Neural progenitor cell (in vitro differentiated cells): ENCODE data around the gene TES. TPM values are rescaled to one million over a fixed set of nuclear protein-coding genes. Genes with fewer than 3 reads are reported as not detected.

Experiments used
- DNase-seq: peaks from one replicate; pipeline ENCODE4 v3.0.0-alpha.2; 2016; ENCODE audit warnings: low spot score
- H2AFZ ChIP-seq: fragments of 200-600 bp; sonication (generic); replicated peaks from 2 replicates; pipeline ENCODE4 v1.6.1; 2016; ENCODE audit warnings: antibody characterized with exemption
- H3F3A ChIP-seq: fragments of 200-600 bp; sonication (generic); 2 replicates; pipeline ENCODE4 v1.6.1; 2016; ENCODE audit warnings: antibody characterized with exemption, low read depth
- H3K27ac ChIP-seq: fragments of 200-600 bp; sonication (generic); 2 replicates; pipeline ENCODE4 v1.5.1; 2016; ENCODE audit warnings: mild to moderate bottlenecking
- H3K27me3 ChIP-seq: fragments of 200-600 bp; sonication (generic); 2 replicates; pipeline ENCODE4 v1.6.1; 2016; ENCODE audit warnings: mild to moderate bottlenecking, moderate library complexity
- H3K36me3 ChIP-seq: fragments of 200-600 bp; sonication (generic); 2 replicates; pipeline ENCODE4 v1.5.1; 2016
- H3K4me1 ChIP-seq: fragments of 200-600 bp; sonication (generic); 2 replicates; pipeline ENCODE4 v1.6.1; 2016; ENCODE audit warnings: mixed run types
- H3K4me2 ChIP-seq: fragments of 200-600 bp; sonication (generic); 2 replicates; pipeline ENCODE4 v1.6.1; 2016
- H3K4me3 ChIP-seq: fragments of 200-600 bp; sonication (generic); 2 replicates; pipeline ENCODE4 v1.5.1; 2016
- H3K79me2 ChIP-seq: fragments of 200-600 bp; sonication (generic); 2 replicates; pipeline ENCODE4 v1.6.1; 2016; ENCODE audit warnings: low read depth
- H3K9ac ChIP-seq: fragments of 200-600 bp; sonication (generic); 2 replicates; pipeline ENCODE4 v1.6.1; 2016
- H3K9me3 ChIP-seq: fragments of 200-600 bp; sonication (generic); 2 replicates; pipeline ENCODE4 v1.5.1; 2016; ENCODE audit warnings: low read depth
- H4K20me1 ChIP-seq: fragments of 200-600 bp; sonication (generic); 2 replicates; pipeline ENCODE4 v1.6.1; 2016; ENCODE audit warnings: low read depth
- H3K27ac Mint-ChIP-seq: 3 replicates; pipeline ENCODE4 v1.8.0; 2021; ENCODE audit warnings: mixed read lengths
- H3K27me3 Mint-ChIP-seq: 2 replicates; pipeline ENCODE4 v1.8.0; 2022; ENCODE audit warnings: low read depth, mild to moderate bottlenecking, inconsistent platforms, moderate library complexity, mixed read lengths; ENCODE audit not compliant: insufficient read depth
- H3K36me3 Mint-ChIP-seq: 3 replicates; pipeline ENCODE4 v1.8.0; 2021; ENCODE audit warnings: mixed read lengths
- H3K4me1 Mint-ChIP-seq: 3 replicates; pipeline ENCODE4 v1.8.0; 2021; ENCODE audit warnings: mixed read lengths
- H3K4me3 Mint-ChIP-seq: 3 replicates; pipeline ENCODE4 v1.8.0; 2021; ENCODE audit warnings: mild to moderate bottlenecking, moderate library complexity, mixed read lengths
- H3K9me3 Mint-ChIP-seq: 3 replicates; pipeline ENCODE4 v1.8.0; 2020; ENCODE audit warnings: mixed read lengths
- CTCF ChIP-seq: fragments of 200-600 bp; sonication (generic); IDR thresholded peaks from 2 replicates; pipeline ENCODE4 v1.5.1; 2017; ENCODE audit warnings: antibody characterized with exemption, mild to moderate bottlenecking
- EZH2 ChIP-seq: fragments of 200-600 bp; sonication (generic); IDR thresholded peaks from 2 replicates; pipeline ENCODE4 v1.6.1; 2017; ENCODE audit warnings: antibody characterized with exemption, mild to moderate bottlenecking, moderate library complexity
- EZH2phosphoT487 ChIP-seq: fragments of 200-600 bp; sonication (generic); IDR thresholded peaks from 2 replicates; pipeline ENCODE4 v1.6.1; 2017; ENCODE audit warnings: antibody characterized with exemption
- total RNA-seq: library from RNA; depleted of rRNA; stranded (reverse); fragments of >200 nt; gene quantifications from 2 replicates; pipeline ENCODE4 v1.2.3, GENCODE V29; 2015; ENCODE audit warnings: low replicate concordance

TES gene
- 5.9 and 10.6 TPM in 2 replicates for total RNA-seq

- DNase-seq: peak; percentile 83
- H3K36me3 Mint-ChIP-seq: no peaks in the 10 kb centered on the region
- H3K36me3 ChIP-seq: no peaks in the 10 kb centered on the region
- H3K4me1 ChIP-seq: peaks cover 6% of the 10 kb centered on the region
- no peaks in the 10 kb centered on the region for H3K79me2 ChIP-seq
- no peak within 1 kb of the TSS for H3K9ac ChIP-seq
- TF ChIP-seq CTCF (peak; percentile 13), EZH2phosphoT487 (no peak), EZH2 (no peak)
- H3K27me3 Mint-ChIP-seq: peaks cover 6% of the 10 kb centered on the region
- no peaks in the 10 kb centered on the region for H3K9me3 Mint-ChIP-seq
- peaks cover 14% of the 10 kb centered on the region for H3K4me1 Mint-ChIP-seq
- peak within 1 kb of the TSS; percentile 73 for H3K4me3 ChIP-seq
- H2AFZ ChIP-seq: peak within 1 kb of the TSS; percentile 99
- H3K27me3 ChIP-seq: peaks cover 49% of the 10 kb centered on the region
- peaks cover 25% of the 10 kb centered on the region for H3F3A ChIP-seq
- H3K9me3 ChIP-seq: no peaks in the 10 kb centered on the region
- H4K20me1 ChIP-seq: no peaks in the 10 kb centered on the region
- H3K27ac ChIP-seq: no peak within 1 kb of the TSS
- peak within 1 kb of the TSS; percentile 22 for H3K27ac Mint-ChIP-seq
- peak within 1 kb of the TSS; percentile 93 for H3K4me3 Mint-ChIP-seq
- peak within 1 kb of the TSS; percentile 84 for H3K4me2 ChIP-seq
These were observed at the start of gene TES for GRCh38 chr7:116210345-116211005. Gene TES, plus strand, starts transcription at chr7:116210539. Its CDS starts 169 bp downstream, at chr7:116210708.

- H3K9ac ChIP-seq: no peak overlapping the region
- peaks cover 18% of the 10 kb centered on the region for H3K4me1 Mint-ChIP-seq
- no peaks in the 10 kb centered on the region for H4K20me1 ChIP-seq
- no peaks in the 10 kb centered on the region for H3K79me2 ChIP-seq
- no peak overlapping the region for H3K27ac ChIP-seq
- peaks cover 9% of the 10 kb centered on the region for H3K4me1 ChIP-seq
- H3K4me3 Mint-ChIP-seq: no peak overlapping the region
- no peaks in the 10 kb centered on the region for H3K36me3 ChIP-seq
- no peak overlapping the region for H2AFZ ChIP-seq
- no peaks in the 10 kb centered on the region for H3K9me3 ChIP-seq
- no peak overlapping the region for H3K27ac Mint-ChIP-seq
- no peaks in the 10 kb centered on the region for H3K9me3 Mint-ChIP-seq
- H3K36me3 Mint-ChIP-seq: no peaks in the 10 kb centered on the region
- H3K4me2 ChIP-seq: peak overlapping the region; percentile 35
- no peaks in the 10 kb centered on the region for H3F3A ChIP-seq
- H3K27me3 ChIP-seq: no peaks in the 10 kb centered on the region
- H3K4me3 ChIP-seq: no peak overlapping the region
- H3K27me3 Mint-ChIP-seq: peaks cover 3% of the 10 kb centered on the region
- DNase-seq: peak; percentile 51
- TF ChIP-seq EZH2phosphoT487 (no peak), CTCF (no peak), EZH2 (no peak)
These were observed 48.6 kb upstream of the TES start for GRCh38 chr7:116161728-116162127.

- Histone ChIP-seq H3K4me3 (no peak overlapping the region), H3K27me3 (no peaks in the 10 kb centered on the region), H3K9ac (no peak overlapping the region), H4K20me1 (no peaks in the 10 kb centered on the region), H3F3A (no peaks in the 10 kb centered on the region), H3K9me3 (no peaks in the 10 kb centered on the region), H3K4me2 (no peak overlapping the region), H3K36me3 (no peaks in the 10 kb centered on the region), H3K79me2 (no peaks in the 10 kb centered on the region), H2AFZ (no peak overlapping the region), H3K4me1 (peaks cover 9% of the 10 kb centered on the region), H3K27ac (no peak overlapping the region)
- Mint-ChIP-seq H3K4me1 (peaks cover 18% of the 10 kb centered on the region), H3K27ac (no peak overlapping the region), H3K36me3 (no peaks in the 10 kb centered on the region), H3K4me3 (no peak overlapping the region), H3K27me3 (peaks cover 3% of the 10 kb centered on the region), H3K9me3 (peaks cover 1% of the 10 kb centered on the region)
- no peak for TF ChIP-seq EZH2
- no peak for TF ChIP-seq CTCF
- TF ChIP-seq EZH2phosphoT487: no peak
- no peak for DNase-seq
These were observed 48.1 kb upstream of the TES start for GRCh38 chr7:116162254-116162653.
